IPS-NIHi11 (cell line): ENCODE results near the gene SERPINA12.

Experiments
- DNase-seq: peaks from one replicate; pipeline ENCODE4 v3.0.0; 2012; ENCODE audit warnings: mixed read lengths, low spot score

The SERPINA12 gene

GRCh38 chr14:94509356-94509755 lies at the start of gene SERPINA12:
SERPINA12 (minus strand) TSS chr14:94509469; CDS start chr14:94498397, 11,072 bp downstream.
- DNase-seq: no peak

- DNase-seq: no peak
Observed at GRCh38 chr14:94558842-94559241, 49.6 kb upstream of the SERPINA12 start.

- DNase-seq: no peak
Observed at GRCh38 chr14:94557327-94557726, 48.1 kb upstream of the SERPINA12 start.

- DNase-seq: no peak
Observed at GRCh38 chr14:94555991-94556390, 46.7 kb upstream of the SERPINA12 start.

- no peak for DNase-seq
Observed at GRCh38 chr14:94550041-94550440, 40.8 kb upstream of the SERPINA12 start.

GRCh38 chr14:94548999-94549985 lies 40.0 kb upstream of the SERPINA12 start:
- DNase-seq: peak; percentile 79

- no peak for DNase-seq
Observed at GRCh38 chr14:94548131-94548998, 39.1 kb upstream of the SERPINA12 start.

GRCh38 chr14:94547726-94548125 lies 38.5 kb upstream of the SERPINA12 start:
- no peak for DNase-seq

- DNase-seq: no peak
Observed at GRCh38 chr14:94547151-94547680, 37.9 kb upstream of the SERPINA12 start.

GRCh38 chr14:94545131-94545841 lies 36.0 kb upstream of the SERPINA12 start:
- DNase-seq: peak; percentile 38

- peak; percentile 47 for DNase-seq
Observed at GRCh38 chr14:94544726-94545125, 35.5 kb upstream of the SERPINA12 start.

- DNase-seq: no peak
Observed at GRCh38 chr14:94543449-94544124, 34.3 kb upstream of the SERPINA12 start.

- no peak for DNase-seq
Observed at GRCh38 chr14:94542811-94543440, 33.7 kb upstream of the SERPINA12 start.

GRCh38 chr14:94542111-94542810 lies 33.0 kb upstream of the SERPINA12 start:
- DNase-seq: no peak

- no peak for DNase-seq
Observed at GRCh38 chr14:94541234-94541975, 32.1 kb upstream of the SERPINA12 start.

GRCh38 chr14:94540031-94540794 lies 30.9 kb upstream of the SERPINA12 start:
- DNase-seq: no peak

GRCh38 chr14:94539181-94539580 lies 29.9 kb upstream of the SERPINA12 start:
- no peak for DNase-seq

- DNase-seq: no peak
Observed at GRCh38 chr14:94538070-94538740, 28.9 kb upstream of the SERPINA12 start.
